RCC 7860 (cell line): Measurements from ENCODE around the gene VWA5B2.

Source experiments
- DNase-seq: peaks from one replicate; pipeline ENCODE4 v3.0.0-alpha.2; 2015; ENCODE audit warnings: low spot score
- FAIRE-seq: peaks from 2 replicates; lab custom pipeline; 2012; peaks lifted over from hg19 to GRCh38; lab: Jason Lieb, UNC

The VWA5B2 gene

GRCh38 chr3:184272269-184272668, 42.9 kb downstream of the VWA5B2 start:
- DNase-seq (no peak), FAIRE-seq (no peak)

- FAIRE-seq (no peak), DNase-seq (no peak)
Measured at GRCh38 chr3:184275381-184275701, 46.0 kb downstream of the VWA5B2 start.

- DNase-seq (no peak), FAIRE-seq (no peak)
Measured at GRCh38 chr3:184275961-184276910, 46.9 kb downstream of the VWA5B2 start, which contains the start of gene ECE2. ECE2 (plus strand) TSS chr3:184276022; CDS start chr3:184276154, 132 bp downstream.

DNA sequence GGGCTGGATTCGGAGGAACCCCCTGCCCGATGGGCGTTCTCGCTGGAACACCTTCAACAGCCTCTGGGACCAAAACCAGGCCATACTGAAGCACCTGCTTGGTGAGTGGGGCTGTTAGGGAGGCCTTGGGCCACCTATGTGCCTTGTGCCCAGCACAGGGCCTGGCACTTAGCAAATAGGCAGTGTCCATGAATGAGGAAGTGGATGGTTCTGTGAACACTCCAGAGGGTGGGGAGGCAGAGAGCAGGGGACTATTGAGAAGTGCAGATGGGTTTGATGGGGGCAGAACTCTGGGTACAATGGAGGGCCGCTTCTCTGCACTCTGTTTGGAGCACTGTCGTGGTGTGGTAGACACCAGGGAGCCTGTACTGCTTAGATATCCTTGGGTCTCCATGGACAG, 48.0 kb downstream of the VWA5B2 start:
- DNase-seq (no peak), FAIRE-seq (no peak)

- FAIRE-seq: no peak
Measured at GRCh38 chr3:184282941-184283340, 53.6 kb downstream of the VWA5B2 start.

DNA sequence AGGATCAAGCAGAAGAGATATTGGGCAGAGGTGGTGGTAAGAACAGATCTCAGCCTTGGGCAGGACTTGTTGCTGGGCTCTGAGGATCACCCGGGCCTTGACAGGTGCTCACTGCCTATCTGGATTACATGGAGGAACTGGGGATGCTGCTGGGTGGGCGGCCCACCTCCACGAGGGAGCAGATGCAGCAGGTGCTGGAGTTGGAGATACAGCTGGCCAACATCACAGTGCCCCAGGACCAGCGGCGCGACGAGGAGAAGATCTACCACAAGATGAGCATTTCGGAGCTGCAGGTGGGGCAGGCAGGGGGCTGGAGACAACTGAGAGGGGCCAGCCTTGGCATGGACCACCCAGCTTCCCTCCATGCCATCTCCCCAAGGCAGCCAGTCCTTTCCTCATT, 54.3 kb downstream of the VWA5B2 start:
- no peak for FAIRE-seq

More at GRCh38 chr3:184282941-184283340, 53.6 kb downstream of the VWA5B2 start:
- no peak for DNase-seq

DNA sequence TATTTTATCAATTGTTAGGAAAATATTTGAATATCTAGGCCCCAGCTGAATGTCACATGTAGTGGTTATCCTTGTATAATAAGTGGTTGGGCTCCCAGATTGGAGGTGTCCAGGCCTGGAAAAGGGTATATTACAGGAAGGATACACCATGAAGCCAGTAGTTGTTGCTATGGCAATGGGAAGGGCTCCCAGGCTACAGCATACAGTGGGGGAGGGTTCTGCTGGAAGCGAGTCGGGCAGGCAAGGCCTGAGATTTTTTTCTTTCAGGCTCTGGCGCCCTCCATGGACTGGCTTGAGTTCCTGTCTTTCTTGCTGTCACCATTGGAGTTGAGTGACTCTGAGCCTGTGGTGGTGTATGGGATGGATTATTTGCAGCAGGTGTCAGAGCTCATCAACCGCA, 55.3 kb downstream of the VWA5B2 start:
- FAIRE-seq: no peak

More for the DNA sequence above, 54.3 kb downstream of the VWA5B2 start:
- no peak for DNase-seq

GRCh38 chr3:184289426-184289938, 60.1 kb downstream of the VWA5B2 start:
- DNase-seq: peak; percentile 27
- no peak for FAIRE-seq

More for the DNA sequence above, 55.3 kb downstream of the VWA5B2 start:
- peak; percentile 52 for DNase-seq

- no peak for DNase-seq
- no peak for FAIRE-seq
Measured at GRCh38 chr3:184290331-184290730, 60.9 kb downstream of the VWA5B2 start.

- FAIRE-seq (no peak), DNase-seq (no peak)
Measured at GRCh38 chr3:184291044-184291737, 61.8 kb downstream of the VWA5B2 start.
